ENCODE measurements around the gene CRB3.

Gene CRB3

GRCh38 chr19:6451583-6452222 lies 12.4 kb upstream of the CRB3 start:
- no peak for DNase-seq (ENCODE audit: low read depth in 1 of 2, low spot score in 1 of 2)
- no peak for TF ChIP-seq GABPA (IDR thresholded peaks at IDR 0.05; ENCODE audit: low read depth)
- TF ChIP-seq REST (IDR thresholded peaks at IDR 0.05; ENCODE audit: insufficient replicate concordance, low read depth) = no peak
- TF ChIP-seq CTCF (IDR thresholded peaks at IDR 0.05; ENCODE audit: insufficient read depth, low read length) = no peak
- TF ChIP-seq SPI1 (IDR thresholded peaks at IDR 0.05; ENCODE audit: borderline replicate concordance, low read depth) = no peak
- no peak for TF ChIP-seq POLR2AphosphoS5 (IDR thresholded peaks at IDR 0.05; ENCODE audit: low read depth)
- Histone ChIP-seq H3K27ac (replicated peaks) (no peak overlapping the region), H3K4me3 (replicated peaks; ENCODE audit: insufficient read depth, low read length) (no peak overlapping the region), H3K27me3 (ENCODE audit: insufficient read depth, poor library complexity, severe bottlenecking) (no peaks in the 10 kb centered on the region)

GRCh38 chr19:6452223-6452614 lies 11.9 kb upstream of the CRB3 start:
- Histone ChIP-seq H3K27ac (replicated peaks) (no peak overlapping the region), H3K4me3 (replicated peaks; ENCODE audit: insufficient read depth, low read length) (no peak overlapping the region), H3K27me3 (ENCODE audit: insufficient read depth, poor library complexity, severe bottlenecking) (no peaks in the 10 kb centered on the region)
- TF ChIP-seq SPI1 (IDR thresholded peaks at IDR 0.05; ENCODE audit: borderline replicate concordance, low read depth) = no peak
- no peak for TF ChIP-seq GABPA (IDR thresholded peaks at IDR 0.05; ENCODE audit: low read depth)
- TF ChIP-seq CTCF (IDR thresholded peaks at IDR 0.05; ENCODE audit: insufficient read depth, low read length) = no peak
- no peak for TF ChIP-seq REST (IDR thresholded peaks at IDR 0.05; ENCODE audit: insufficient replicate concordance, low read depth)
- no peak for TF ChIP-seq POLR2AphosphoS5 (IDR thresholded peaks at IDR 0.05; ENCODE audit: low read depth)
- no peak for DNase-seq (ENCODE audit: low read depth in 1 of 2, low spot score in 1 of 2)

- Histone ChIP-seq H3K27me3 (ENCODE audit: insufficient read depth, poor library complexity, severe bottlenecking) (no peaks in the 10 kb centered on the region), H3K4me3 (replicated peaks; ENCODE audit: insufficient read depth, low read length) (no peak overlapping the region), H3K27ac (replicated peaks) (no peak overlapping the region)
- no peak for TF ChIP-seq CTCF (IDR thresholded peaks at IDR 0.05; ENCODE audit: insufficient read depth, low read length)
- no peak for TF ChIP-seq SPI1 (IDR thresholded peaks at IDR 0.05; ENCODE audit: borderline replicate concordance, low read depth)
- no peak for TF ChIP-seq REST (IDR thresholded peaks at IDR 0.05; ENCODE audit: insufficient replicate concordance, low read depth)
- TF ChIP-seq GABPA (IDR thresholded peaks at IDR 0.05; ENCODE audit: low read depth) = no peak
- no peak for TF ChIP-seq POLR2AphosphoS5 (IDR thresholded peaks at IDR 0.05; ENCODE audit: low read depth)
- DNase-seq (ENCODE audit: low read depth in 1 of 2, low spot score in 1 of 2) = no peak
These were observed 11.2 kb upstream of the CRB3 start for GRCh38 chr19:6452899-6453298.

Measured in HL-60 (cell line).